HT1080 (cell line): Measurements from ENCODE around the gene TMEM120A. TPM values are rescaled to one million over a fixed set of nuclear protein-coding genes. Genes with fewer than 3 reads are reported as not detected.

Experiments
- DNase-seq: peaks from one replicate; pipeline ENCODE4 v3.0.0-alpha.2; 2015; ENCODE audit warnings: low read depth
- total RNA-seq: library from RNA; depleted of rRNA; stranded (reverse); fragments of >200 nt; shearing (Covaris generic); gene quantifications from 2 replicates; pipeline ENCODE4 v1.2.3, GENCODE V29; 2014

TMEM120A gene
- total RNA-seq, 1 experiment from 2014 or later = 16.9 TPM

- DNase-seq = no peak
Observed at GRCh38 chr7:75960372-75960771, 34.0 kb downstream of the TMEM120A start.

DNA sequence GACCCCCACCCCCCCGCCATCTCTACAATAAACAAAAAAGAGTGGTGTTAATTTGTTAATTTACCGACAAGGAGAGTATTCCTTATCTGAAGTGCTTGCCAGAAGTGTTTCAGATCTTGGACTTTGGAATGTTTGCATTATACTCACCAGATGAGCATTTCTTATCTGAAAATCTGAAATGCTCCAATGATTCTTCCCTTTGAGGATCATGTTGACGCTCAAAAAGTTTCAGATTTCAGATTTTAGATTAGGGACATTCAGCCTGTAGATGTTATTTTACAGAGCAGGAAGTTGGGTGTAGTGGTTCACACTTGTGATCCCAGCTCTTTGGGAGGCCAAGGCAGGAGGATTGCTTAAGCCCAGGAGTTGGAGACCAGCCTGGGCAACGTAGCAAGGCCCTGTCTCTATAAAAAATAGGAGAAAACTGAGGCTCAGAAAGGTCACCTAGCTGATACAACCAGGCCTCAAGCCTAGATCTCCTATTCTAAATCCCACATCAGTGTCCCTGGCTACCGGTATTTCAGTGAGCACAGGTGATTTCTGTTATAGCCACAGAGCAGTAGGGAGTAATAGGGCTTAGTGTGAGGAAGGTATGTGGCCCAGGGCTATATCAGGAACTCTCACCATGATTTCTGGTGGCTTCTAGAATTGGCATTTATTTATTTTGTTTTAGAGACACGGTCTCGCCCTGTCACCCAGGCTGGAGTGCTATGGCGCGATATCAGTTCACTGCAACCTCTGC is 35.4 kb downstream of the TMEM120A start:
- DNase-seq = no peak

DNA sequence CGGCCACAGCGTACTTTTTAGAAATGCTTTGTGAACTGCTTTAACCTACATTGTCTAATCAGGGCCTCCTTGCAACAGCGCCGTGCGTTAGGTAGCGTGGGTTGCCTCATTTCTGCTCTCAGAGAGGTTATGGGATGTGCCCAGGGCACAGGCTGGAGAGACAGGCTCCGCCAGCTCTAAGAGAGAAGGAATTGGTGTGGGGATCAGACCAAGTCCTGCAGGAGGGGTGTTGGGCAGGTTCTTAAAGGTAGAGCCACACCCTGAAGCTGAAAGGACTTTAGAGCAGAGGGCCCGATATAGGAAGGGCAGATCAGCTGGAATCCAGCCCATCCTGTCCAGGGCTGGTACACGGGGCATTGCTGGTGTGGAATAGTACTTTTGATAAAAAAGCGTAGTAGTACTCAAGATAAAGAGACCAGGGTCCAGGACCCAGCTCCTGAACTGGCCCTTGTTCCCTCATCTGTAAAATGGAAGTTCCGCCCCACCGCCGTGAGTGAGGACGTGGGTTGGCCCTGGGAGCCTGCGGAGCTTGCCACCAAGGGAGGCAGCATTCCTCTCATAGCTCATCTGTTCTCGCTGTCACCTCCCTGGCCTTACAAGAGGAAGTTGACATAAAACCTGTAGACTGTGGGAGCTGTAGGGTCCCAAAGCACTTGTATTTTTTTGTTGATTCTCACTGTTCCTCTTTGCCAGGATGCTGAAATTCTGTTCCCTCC is 37.2 kb downstream of the TMEM120A start:
- no peak for DNase-seq

DNA sequence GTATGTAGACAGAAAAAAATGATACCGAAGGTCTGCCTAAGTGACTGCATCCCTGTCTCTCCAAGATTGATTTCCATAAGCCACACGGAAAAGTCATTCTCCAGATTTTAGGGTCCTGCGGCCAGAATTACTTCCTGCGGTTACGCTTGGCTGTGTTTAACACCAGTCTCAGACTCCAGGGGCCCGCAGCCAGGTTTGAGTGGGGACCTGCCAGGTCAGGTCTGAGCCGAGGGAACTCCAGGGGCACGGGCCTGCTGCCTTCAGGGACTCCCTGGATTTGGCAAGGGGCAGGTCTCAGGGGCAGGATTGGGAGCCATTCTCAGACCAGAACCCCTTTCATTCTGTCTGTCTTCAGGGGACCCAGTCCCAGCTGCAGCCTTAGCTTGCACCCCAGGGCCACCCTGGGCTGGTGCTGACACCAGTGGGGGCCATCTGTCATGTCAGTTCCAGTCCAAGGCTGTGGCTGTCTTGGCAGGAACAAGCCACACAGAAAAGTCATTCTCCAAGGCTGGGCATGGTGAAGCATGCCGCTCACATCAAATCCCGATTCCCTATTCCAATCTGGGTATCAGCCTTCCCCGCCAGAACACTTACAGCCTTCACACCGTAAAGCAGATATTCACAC is 39.0 kb downstream of the TMEM120A start:
- DNase-seq = no peak

- DNase-seq = no peak
Observed at GRCh38 chr7:75953931-75954330, 40.5 kb downstream of the TMEM120A start.

- no peak for DNase-seq
Observed at GRCh38 chr7:75953431-75953830, 41.0 kb downstream of the TMEM120A start.

DNA sequence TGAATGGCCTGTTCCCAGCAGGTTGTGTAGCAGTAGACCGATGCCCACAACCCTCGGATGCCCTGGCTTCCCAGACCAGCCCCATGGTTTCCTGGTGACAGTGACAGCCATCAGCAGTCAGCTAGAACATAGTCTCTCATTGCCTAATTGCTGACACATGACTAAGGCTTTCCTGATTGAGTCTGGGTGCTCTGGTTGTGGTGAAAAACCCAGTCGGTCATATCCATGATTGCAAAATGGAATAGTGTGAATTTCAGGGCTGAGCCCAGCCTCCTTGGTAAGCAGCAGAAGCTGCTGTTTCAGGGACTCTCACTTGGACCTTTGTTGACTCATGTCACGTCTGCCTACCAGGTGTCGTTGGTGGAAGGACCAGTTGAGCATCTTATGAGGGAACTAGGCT is 42.9 kb downstream of the TMEM120A start:
- peak; percentile 20 for DNase-seq

DNA sequence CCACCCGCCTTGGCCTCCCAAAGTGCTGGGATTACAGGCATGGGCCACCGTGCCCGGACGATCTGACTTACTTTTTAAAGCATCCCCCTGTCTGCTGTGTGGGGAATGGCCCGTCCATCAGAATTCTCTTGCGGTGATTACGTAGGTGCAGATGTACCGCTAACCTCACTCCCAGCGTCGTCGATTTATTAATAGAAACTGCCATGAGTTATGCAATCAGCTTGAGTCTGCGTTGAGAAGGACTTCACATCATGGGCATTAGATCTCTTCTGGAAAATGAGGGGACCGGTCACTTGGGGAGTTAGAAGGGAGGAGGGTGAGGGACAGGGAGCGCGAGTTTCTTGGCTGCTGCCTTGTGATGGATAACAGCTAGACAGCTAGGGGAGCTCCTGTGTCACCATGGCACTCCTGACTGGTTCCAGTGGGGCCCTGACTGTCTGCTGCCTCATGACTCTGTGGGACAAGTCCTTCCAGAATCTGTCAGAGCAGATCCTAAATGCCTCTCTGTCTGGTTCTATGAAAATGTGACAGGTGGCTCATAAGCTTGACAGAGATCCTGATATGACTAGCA is 44.2 kb downstream of the TMEM120A start:
- DNase-seq = no peak

GRCh38 chr7:75948179-75948578 is 46.2 kb downstream of the TMEM120A start:
- no peak for DNase-seq

DNA sequence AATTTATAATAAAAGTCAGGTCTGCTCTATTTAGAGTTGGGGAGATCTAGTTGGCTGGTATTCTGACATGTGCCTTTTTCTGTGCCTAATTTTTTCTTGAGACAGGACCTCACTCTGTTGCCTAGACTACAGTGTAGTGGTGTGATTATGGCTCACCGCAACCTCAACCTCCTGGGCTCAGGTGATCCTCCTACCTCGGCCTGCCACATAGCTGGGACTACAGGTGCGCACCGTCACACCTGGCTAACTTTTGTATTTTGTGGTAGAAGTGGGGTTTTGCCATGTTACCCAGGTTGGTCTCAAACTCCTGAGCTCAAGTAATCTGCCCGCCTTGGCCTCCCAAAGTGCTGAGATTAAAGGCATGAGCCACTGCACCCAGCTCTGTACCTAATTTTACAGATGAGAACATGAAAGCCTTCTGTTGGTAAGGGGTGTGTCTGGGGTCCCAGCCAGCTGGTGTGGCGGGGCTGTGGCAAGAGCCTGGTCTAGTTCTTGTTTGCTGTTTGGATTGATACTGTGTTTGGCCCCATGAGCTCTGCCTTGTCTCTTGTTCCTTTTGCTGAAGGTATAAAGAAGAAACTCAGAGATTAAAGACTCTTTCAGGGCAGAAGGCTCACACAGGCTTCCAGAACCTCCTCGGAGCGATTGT is 48.1 kb downstream of the TMEM120A start:
- DNase-seq = no peak

DNA sequence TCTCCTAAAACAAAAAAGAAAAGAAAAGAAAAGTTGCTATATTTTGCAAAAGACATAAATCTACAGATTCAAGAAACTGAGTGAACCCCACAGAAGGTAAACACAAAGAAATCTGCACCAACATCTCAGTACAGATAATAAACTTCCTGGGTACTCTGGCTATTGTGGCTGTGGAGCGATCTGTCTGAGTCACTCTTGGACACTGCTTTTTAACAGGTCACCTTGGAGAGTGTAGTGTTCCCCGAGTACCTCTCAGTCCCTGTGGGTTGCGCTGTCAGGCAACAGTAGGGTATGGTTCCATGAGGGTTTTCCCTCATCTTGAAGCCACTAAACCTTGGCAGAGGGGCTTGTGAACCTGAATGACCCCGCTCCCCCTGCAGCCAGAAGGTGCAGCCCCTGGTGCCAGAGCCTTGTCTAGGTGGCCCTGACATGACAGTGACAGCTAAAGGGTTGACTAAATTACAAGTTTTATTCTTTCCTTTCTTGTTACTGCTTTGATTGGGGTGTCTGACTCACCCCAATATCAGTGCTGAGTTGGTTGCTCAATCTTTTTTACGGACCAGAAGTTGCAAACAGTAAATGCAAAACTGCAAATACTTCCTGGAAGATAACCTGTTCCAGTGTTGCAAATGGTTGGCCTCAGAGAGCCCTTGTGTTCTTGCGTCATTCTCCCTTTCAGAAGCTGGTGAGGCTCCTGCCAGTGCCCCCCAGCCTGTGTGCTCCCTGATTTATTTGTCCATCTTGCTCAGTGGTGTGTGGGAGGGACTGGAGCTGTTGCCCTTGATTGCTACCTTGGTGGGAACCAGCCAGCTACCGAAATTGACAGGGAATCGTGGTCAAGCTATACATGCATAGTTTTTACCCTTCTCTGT is 48.9 kb downstream of the TMEM120A start:
- peak; percentile 32 for DNase-seq

DNA sequence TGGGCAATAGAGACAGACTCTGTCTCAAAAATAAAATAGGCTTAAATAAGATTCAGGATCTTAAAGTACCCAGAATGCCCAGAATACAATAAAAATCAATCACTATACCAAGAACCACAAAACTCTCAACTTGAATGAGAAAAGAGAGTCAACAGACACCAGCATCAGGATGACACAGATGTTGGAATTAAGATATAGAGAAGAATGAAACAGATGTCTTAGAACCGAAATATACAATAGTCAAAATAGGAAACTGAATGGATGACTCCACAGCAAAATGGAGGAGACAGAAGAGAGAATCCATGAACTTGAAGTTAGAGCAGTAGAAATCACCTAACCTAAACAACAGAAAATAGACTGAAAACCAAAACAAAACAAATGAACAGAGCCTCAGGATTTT is 49.9 kb downstream of the TMEM120A start:
- DNase-seq = no peak

DNA sequence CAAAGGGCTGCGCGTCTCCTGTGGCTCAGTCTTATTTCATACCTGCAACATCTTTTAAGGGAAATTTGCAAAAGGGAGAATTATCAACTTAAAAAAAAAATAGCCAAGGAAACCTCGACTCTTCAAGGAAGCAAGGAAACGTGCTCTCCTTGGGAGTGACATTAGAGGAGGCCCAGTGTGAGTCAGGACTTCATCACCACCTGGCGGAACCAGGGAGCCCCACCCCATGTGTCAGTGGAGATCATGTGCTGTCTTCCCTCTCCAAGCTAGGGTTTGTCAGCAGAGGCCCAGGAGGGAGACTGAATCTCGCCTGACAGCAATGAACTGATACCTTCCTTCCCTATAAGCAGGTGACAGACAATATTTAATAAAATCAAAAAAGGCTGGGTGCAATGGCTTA is 50.5 kb downstream of the TMEM120A start:
- peak; percentile 90 for DNase-seq

DNA sequence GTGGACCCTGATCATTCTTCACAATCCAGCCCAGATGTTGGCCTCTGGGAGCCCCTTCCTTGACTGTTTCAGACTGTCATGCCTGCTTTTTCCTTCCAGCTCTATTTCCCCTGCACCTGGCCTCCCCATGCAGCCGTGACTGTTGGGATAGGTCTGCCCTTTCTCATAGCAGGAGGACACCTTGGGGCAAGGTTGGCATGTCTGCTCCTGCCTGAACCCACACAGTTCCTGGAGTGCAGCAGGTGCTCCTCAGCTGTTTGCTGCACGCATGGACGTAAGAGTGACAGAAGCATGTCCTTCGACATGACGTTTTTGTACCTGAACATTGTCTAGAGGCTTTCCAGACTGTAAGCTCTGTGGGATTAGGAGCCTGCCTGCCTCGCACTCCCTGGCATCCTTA is 55.5 kb downstream of the TMEM120A start:
- DNase-seq = no peak

DNA sequence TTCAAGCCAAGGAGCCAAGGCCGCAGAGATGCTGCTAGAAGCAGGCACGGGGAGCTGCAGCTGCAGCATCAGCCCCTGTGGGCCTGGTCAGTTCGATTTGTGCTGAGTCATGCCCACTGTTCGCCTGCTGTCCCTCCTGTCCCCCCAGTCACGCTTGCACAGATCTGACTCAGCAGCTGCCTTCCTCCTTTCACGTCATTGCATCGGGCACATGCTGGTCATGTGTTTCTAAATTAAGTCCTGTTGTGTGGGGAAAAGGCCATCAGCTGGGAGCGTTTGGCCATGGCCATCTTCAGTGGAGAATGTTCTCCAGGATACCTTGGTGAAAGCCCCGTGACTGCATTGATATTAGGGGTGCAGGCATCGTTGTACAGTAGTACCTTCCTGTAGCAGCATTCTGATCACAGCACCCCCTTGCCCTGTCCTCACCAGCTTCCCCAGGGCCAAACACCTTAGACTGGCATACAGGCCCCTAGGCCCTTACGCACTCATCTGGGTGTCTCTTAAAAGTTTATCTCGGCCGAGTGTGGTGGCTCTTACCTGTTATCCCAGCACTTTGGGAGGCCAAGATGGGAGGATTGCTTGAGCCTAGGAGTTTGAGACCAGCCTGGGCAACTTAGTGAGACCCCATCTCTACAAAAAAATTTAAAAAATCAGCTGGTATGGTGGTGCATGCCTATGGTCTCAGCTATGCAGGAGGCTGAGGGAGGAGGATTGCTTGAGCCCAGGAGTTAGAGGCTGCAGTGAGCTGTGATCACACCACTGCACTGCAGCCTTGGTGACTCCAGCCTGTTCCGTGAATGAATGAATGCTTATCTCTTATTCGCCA is 56.2 kb downstream of the TMEM120A start:
- peak; percentile 84 for DNase-seq
